CD4-positive, alpha-beta T cell (primary cell): ENCODE results near the gene NEO1. TPM values are rescaled to one million over a fixed set of nuclear protein-coding genes. Genes with fewer than 3 reads are reported as not detected.

Source experiments
- ATAC-seq: fragments of 200-7000 bp; cut with Tn5 transposase; one replicate; pipeline ENCODE4 v1.10.0; 2022; ENCODE audit warnings: mild to moderate bottlenecking; ENCODE audit not compliant: poor library complexity
- CTCF ChIA-PET: fragments of 350-600 bp; sonication (Branson Sonifier 250); formaldehyde crosslinking; loops from one replicate; lab custom pipeline; 2021; ENCODE audit warnings: antibody characterized with exemption, inconsistent platforms; lab: Charles Lee
- POLR2A ChIA-PET: fragments of 350-600 bp; sonication (Branson Sonifier 250); formaldehyde crosslinking; loops from one replicate; lab custom pipeline; 2021; ENCODE audit warnings: antibody characterized with exemption, inconsistent platforms; lab: Charles Lee
- DNase-seq, 14 experiments: peaks; one replicate each; pipeline ENCODE4 v3.0.0-alpha.2; 2013 to 2020; ENCODE audit warnings: mixed read lengths in 2 of 14
- H3K27ac ChIP-seq, 2 donors: one replicate each; pipeline versions ENCODE4 v1.5.1 to v1.7.0; 2013; ENCODE audit warnings: low read length in 2 of 2, low read depth in 1 of 2, mild to moderate bottlenecking in 1 of 2
- H3K27me3 ChIP-seq, 2 experiments: 1 replicate in 1 of 2; 2 replicates in 1 of 2; pipeline versions ENCODE4 v1.6.1 to v1.7.0; 2013; ENCODE audit warnings: low read length in 2 of 2, control low read depth in 1 of 2, mild to moderate bottlenecking in 1 of 2, moderate library complexity in 1 of 2; ENCODE audit not compliant: insufficient read depth in 2 of 2, control insufficient read depth in 1 of 2
- H3K36me3 ChIP-seq: one replicate; pipeline ENCODE4 v1.6.1; 2013; ENCODE audit warnings: low read length, control low read depth; ENCODE audit not compliant: insufficient read depth
- H3K4me1 ChIP-seq: one replicate; pipeline ENCODE4 v1.6.1; 2013; ENCODE audit warnings: low read length, control low read depth; ENCODE audit not compliant: insufficient read depth
- H3K4me3 ChIP-seq: one replicate; pipeline ENCODE4 v1.5.1; 2013; ENCODE audit warnings: mild to moderate bottlenecking, low read length, moderate library complexity
- H3K9me3 ChIP-seq, 2 experiments: 1 replicate in 1 of 2; 2 replicates in 1 of 2; pipeline versions ENCODE4 v1.6.1 to v1.7.0; 2013; ENCODE audit warnings: low read length in 2 of 2, mild to moderate bottlenecking in 2 of 2, control low read depth in 1 of 2, moderate library complexity in 1 of 2; ENCODE audit not compliant: control insufficient read depth in 1 of 2, insufficient read depth in 1 of 2
- H3K27ac Mint-ChIP-seq: one replicate; pipeline ENCODE4 v1.8.0; 2020; ENCODE audit warnings: mixed read lengths
- H3K27me3 Mint-ChIP-seq: one replicate; pipeline ENCODE4 v1.8.0; 2021; ENCODE audit warnings: mixed read lengths
- H3K36me3 Mint-ChIP-seq: one replicate; pipeline ENCODE4 v1.8.0; 2021; ENCODE audit warnings: low read depth, mixed read lengths
- H3K4me1 Mint-ChIP-seq: one replicate; pipeline ENCODE4 v1.8.0; 2021; ENCODE audit warnings: low read depth, mixed read lengths
- H3K4me3 Mint-ChIP-seq: one replicate; pipeline ENCODE4 v1.8.0; 2020; ENCODE audit warnings: mild to moderate bottlenecking, mixed read lengths
- H3K9me3 Mint-ChIP-seq: one replicate; pipeline ENCODE4 v1.8.0; 2020; ENCODE audit warnings: mixed read lengths
- intact Hi-C, 2 experiments: fragments of 100-400 bp; cut with DNase I in 1 of 2; cut with micrococcal nuclease in 1 of 2; formaldehyde crosslinking; loops; one replicate each; pipeline versions ENCODE4 v1.15.1 to v1.9.0; 2023 to 2025; cut with DNase I, micrococcal nuclease
- total RNA-seq, 174 experiments: library from RNA in 2 of 174; stranded (reverse) in 2 of 174; gene quantifications; one replicate each; pipeline ENCODE4 v1.2.3 and lab custom pipeline; 2021 to 2026
- TF ChIP-seq, protein P1 (sequence below): fragments of 200-600 bp; IDR thresholded peaks from one replicate; pipeline ENCODE4 v1.8.0; 2022; ENCODE audit warnings: antibody characterized with exemption, mild to moderate bottlenecking

NEO1 gene
- total RNA-seq, 2 experiments from 2014 or later, result 6.0 to 8.0 TPM

DNA sequence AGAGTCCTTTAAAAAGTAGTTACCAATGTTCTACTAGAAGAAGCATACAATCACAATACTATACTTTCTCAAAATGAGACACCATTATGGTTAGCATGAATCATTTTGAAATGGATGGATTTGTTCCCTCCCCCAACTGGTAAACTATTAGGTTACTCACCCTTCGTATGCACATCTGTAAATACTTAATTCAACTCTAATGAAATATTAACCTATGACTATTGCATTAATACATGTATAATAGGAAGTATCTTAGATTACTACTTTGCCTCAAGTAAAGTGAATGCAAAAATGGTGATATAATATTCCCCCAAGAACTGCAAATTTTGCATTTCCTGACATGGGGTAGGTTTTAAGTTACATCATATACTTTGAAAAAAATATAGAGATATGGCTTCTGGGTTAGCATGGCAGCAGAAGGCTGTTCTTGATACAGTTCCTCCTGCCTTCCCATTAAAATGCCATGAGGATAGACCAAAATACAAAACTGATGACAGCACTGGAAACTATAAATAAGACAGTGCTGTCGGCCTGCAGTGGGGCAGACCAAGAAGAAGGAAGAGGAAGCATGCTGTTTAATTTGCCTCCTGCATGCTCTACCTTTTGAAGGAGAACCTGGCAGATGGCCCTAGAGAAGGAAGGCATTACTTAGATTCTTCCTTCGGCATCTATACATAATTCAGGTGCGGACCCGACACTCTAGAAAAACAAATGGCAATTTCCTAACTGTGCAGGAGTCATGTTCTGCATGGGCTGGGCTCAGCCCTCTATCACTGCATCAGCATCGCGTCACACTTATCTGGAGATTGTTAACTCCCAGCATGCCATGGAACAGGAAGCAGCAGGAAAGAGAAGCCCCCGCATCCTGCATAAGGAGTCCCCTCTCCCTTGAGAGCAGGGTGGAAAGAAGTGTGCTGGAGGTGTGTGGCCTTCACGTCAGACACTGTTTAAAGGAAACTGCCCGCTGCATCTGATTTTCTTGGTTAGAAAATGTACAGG is 41.8 kb upstream of the NEO1 start:
- Mint-ChIP-seq H3K4me1 (no peaks in the 10 kb centered on the region), H3K27me3 (peaks cover 39% of the 10 kb centered on the region), H3K27ac (no peak overlapping the region), H3K36me3 (no peaks in the 10 kb centered on the region), H3K4me3 (no peak overlapping the region), H3K9me3 (no peaks in the 10 kb centered on the region)
- no peaks in the 10 kb centered on the region for H3K36me3 ChIP-seq
- no peak overlapping the region for H3K4me3 ChIP-seq
- POLR2A ChIA-PET, result no interaction called here
- peaks cover 3 to 9% of the 10 kb centered on the region in 2 experiments for H3K27me3 ChIP-seq
- intact Hi-C loops, result loop anchor here in 1 of 2 experiments (10.0 kb wide), 1 partner anchor 56 kb away; no protein-coding TSS in a partner anchor
- H3K27ac ChIP-seq, result no peak overlapping the region
- no peaks in the 10 kb centered on the region for H3K9me3 ChIP-seq
- CTCF ChIA-PET, result no interaction called here
- TF ChIP-seq, protein P1, sequence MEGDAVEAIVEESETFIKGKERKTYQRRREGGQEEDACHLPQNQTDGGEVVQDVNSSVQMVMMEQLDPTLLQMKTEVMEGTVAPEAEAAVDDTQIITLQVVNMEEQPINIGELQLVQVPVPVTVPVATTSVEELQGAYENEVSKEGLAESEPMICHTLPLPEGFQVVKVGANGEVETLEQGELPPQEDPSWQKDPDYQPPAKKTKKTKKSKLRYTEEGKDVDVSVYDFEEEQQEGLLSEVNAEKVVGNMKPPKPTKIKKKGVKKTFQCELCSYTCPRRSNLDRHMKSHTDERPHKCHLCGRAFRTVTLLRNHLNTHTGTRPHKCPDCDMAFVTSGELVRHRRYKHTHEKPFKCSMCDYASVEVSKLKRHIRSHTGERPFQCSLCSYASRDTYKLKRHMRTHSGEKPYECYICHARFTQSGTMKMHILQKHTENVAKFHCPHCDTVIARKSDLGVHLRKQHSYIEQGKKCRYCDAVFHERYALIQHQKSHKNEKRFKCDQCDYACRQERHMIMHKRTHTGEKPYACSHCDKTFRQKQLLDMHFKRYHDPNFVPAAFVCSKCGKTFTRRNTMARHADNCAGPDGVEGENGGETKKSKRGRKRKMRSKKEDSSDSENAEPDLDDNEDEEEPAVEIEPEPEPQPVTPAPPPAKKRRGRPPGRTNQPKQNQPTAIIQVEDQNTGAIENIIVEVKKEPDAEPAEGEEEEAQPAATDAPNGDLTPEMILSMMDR, result no peak
- no peak for ATAC-seq
- no peaks in the 10 kb centered on the region for H3K4me1 ChIP-seq
- no peak for DNase-seq

DNA sequence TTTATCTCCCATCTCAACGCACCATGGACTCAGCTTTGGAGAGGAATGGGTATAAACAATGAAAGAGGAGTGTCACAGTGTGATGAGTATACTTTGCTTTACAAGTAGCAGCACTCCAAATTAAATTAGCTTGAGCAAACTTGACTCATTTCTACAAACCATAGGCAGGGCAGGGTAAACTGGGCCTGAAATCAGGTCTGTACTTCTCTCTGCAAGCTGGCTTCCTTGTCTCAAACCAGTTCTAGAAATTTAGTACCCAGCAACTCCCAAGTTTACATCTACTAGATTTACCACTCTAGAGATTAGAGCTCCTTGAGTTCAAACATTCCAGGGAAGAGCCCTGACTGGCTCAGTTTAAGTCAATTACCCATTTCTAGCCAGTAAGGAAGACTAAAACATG is 37.4 kb upstream of the NEO1 start:
- Mint-ChIP-seq H3K9me3 (no peaks in the 10 kb centered on the region), H3K27me3 (peaks cover 22% of the 10 kb centered on the region), H3K4me3 (no peak overlapping the region), H3K27ac (no peak overlapping the region), H3K36me3 (no peaks in the 10 kb centered on the region), H3K4me1 (no peaks in the 10 kb centered on the region)
- no peak for DNase-seq
- H3K27me3 ChIP-seq, result peaks cover 0 to 3% of the 10 kb centered on the region in 2 experiments
- H3K4me3 ChIP-seq, result no peak overlapping the region
- H3K9me3 ChIP-seq, result no peaks in the 10 kb centered on the region
- POLR2A ChIA-PET, result no interaction called here
- H3K27ac ChIP-seq, result no peak overlapping the region
- CTCF ChIA-PET, result interaction anchor here (0.6 kb wide), 1 partner anchor 266 kb away, joined by 5 read pairs; no protein-coding TSS in a partner anchor
- no peaks in the 10 kb centered on the region for H3K4me1 ChIP-seq
- no peak for ATAC-seq
- H3K36me3 ChIP-seq, result no peaks in the 10 kb centered on the region
- intact Hi-C loops, result loop anchor here in 1 of 2 experiments (10.0 kb wide), 1 partner anchor 60 kb away; no protein-coding TSS in a partner anchor
- TF ChIP-seq, protein P1, result no peak

- Histone ChIP-seq H3K27me3 (peaks cover 0 to 3% of the 10 kb centered on the region in 2 experiments), H3K36me3 (no peaks in the 10 kb centered on the region), H3K27ac (no peak overlapping the region), H3K4me3 (no peak overlapping the region), H3K9me3 (no peaks in the 10 kb centered on the region), H3K4me1 (no peaks in the 10 kb centered on the region)
- peaks cover 23% of the 10 kb centered on the region for H3K27me3 Mint-ChIP-seq
- TF ChIP-seq, protein P1, result no peak
- ChIA-PET CTCF (no interaction called here), POLR2A (no interaction called here)
- ATAC-seq (no peak), DNase-seq (no peak)
- no peak overlapping the region for H3K4me3 Mint-ChIP-seq
- no peaks in the 10 kb centered on the region for H3K36me3 Mint-ChIP-seq
- no peak overlapping the region for H3K27ac Mint-ChIP-seq
- intact Hi-C loops, result loop anchor here in 1 of 2 experiments (10.0 kb wide), 1 partner anchor 61 kb away; no protein-coding TSS in a partner anchor
- H3K9me3 Mint-ChIP-seq, result no peaks in the 10 kb centered on the region
- no peaks in the 10 kb centered on the region for H3K4me1 Mint-ChIP-seq
These were observed 36.8 kb upstream of the NEO1 start for GRCh38 chr15:73015493-73015892.
